Measurements from ENCODE around the gene USP40. TPM values are rescaled to one million over a fixed set of nuclear protein-coding genes. Genes with fewer than 3 reads are reported as not detected.

Gene USP40, protein sequence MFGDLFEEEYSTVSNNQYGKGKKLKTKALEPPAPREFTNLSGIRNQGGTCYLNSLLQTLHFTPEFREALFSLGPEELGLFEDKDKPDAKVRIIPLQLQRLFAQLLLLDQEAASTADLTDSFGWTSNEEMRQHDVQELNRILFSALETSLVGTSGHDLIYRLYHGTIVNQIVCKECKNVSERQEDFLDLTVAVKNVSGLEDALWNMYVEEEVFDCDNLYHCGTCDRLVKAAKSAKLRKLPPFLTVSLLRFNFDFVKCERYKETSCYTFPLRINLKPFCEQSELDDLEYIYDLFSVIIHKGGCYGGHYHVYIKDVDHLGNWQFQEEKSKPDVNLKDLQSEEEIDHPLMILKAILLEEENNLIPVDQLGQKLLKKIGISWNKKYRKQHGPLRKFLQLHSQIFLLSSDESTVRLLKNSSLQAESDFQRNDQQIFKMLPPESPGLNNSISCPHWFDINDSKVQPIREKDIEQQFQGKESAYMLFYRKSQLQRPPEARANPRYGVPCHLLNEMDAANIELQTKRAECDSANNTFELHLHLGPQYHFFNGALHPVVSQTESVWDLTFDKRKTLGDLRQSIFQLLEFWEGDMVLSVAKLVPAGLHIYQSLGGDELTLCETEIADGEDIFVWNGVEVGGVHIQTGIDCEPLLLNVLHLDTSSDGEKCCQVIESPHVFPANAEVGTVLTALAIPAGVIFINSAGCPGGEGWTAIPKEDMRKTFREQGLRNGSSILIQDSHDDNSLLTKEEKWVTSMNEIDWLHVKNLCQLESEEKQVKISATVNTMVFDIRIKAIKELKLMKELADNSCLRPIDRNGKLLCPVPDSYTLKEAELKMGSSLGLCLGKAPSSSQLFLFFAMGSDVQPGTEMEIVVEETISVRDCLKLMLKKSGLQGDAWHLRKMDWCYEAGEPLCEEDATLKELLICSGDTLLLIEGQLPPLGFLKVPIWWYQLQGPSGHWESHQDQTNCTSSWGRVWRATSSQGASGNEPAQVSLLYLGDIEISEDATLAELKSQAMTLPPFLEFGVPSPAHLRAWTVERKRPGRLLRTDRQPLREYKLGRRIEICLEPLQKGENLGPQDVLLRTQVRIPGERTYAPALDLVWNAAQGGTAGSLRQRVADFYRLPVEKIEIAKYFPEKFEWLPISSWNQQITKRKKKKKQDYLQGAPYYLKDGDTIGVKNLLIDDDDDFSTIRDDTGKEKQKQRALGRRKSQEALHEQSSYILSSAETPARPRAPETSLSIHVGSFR
- total RNA-seq (2021): 116 and 127 TPM in 2 replicates
- Bru-seq, nascent RNA: percentile 89 among the genes with signal in this experiment
- percentile 95 among the genes with signal in this experiment for BruChase-seq, experiment 1, labeled RNA remaining after a 2-hour chase
- percentile 86 among the genes with signal in this experiment for BruChase-seq, experiment 2, labeled RNA remaining after a 6-hour chase
- long read RNA-seq, partial matches to known transcripts: 8 of 50 reads
- long read RNA-seq, other reads (novel, unspliced or antisense): 40 of 50 reads

DNA sequence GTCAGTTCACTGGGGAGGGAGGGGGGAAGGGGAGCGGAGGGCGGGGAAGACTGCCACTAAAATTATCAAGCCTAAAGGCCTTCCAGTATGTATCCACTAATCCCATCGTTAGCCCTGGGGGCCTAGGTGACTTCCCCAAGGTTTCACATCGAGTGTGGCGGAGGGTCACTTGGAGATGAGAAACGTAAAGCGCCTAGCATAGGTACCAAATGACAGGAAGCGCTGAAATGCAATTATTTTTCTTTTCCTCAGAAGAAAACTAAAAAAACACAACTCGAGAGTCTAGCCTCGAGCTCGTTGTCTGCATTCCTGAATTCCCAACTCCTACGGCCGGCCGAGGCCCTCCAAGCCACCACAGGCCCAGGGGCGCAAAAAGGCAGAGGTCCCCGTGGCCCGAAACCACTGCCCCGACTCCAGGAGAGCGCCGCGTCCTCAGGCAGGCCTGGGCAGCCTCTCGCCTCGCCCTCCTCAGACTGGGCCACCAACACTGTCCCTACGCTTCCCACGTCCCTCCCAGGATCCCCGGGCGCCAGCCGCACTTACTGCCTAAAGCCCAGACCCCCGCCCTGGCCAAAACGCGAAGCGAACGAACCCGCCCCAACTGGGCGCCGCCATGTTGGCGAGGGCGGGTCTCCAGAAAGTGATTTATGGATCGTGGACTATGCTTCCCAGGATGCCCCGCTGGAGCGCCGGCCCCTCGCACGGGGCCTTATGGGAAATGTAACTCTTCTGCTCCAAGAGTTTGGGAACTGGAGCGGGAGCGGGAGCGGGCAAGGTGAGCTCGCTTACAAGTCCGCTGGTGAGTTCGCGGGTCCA, at the start of gene USP40:
Gene USP40, minus strand, starts transcription at position 642 of the 816 bp plus-strand sequence. CDS start 1,228 bp downstream, outside the sequence.
- peak within 1 kb of the TSS; percentile 92 for H3K4me2 ChIP-seq
- H4K20me1 ChIP-seq (ENCODE audit: insufficient read depth): no peaks in the 10 kb centered on the region
- H2AFZ ChIP-seq: peak within 1 kb of the TSS; percentile 78
- intact Hi-C loops (cut with micrococcal nuclease; ENCODE audit: unreplicated experiment): loop anchor here (1.0 to 5.0 kb wide), 4 partner anchors 9 to 266 kb away; no protein-coding TSS in a partner anchor
- no peaks in the 10 kb centered on the region for H3K9me2 ChIP-seq (ENCODE audit: insufficient read depth)
- H3K9me3 ChIP-seq (ENCODE audit: insufficient read depth, low read depth): no peaks in the 10 kb centered on the region
- H3K4me3 ChIP-seq: peak within 1 kb of the TSS; percentile 91
- peak within 1 kb of the TSS; percentile 88 for H3K27ac ChIP-seq
- H3K79me2 ChIP-seq (ENCODE audit: low read depth): peaks cover 26% of the 10 kb centered on the region
- no peaks in the 10 kb centered on the region for H3K27me3 ChIP-seq (ENCODE audit: insufficient read depth, low read depth)
- peaks cover 18% of the 10 kb centered on the region for H3K4me1 ChIP-seq (replicated peaks; ENCODE audit: insufficient read depth)
- H3K36me3 ChIP-seq (ENCODE audit: low read depth): peaks cover 8% of the 10 kb centered on the region; the same call in 1 of the 2 replicates
- TF ChIP-seq, protein P1, sequence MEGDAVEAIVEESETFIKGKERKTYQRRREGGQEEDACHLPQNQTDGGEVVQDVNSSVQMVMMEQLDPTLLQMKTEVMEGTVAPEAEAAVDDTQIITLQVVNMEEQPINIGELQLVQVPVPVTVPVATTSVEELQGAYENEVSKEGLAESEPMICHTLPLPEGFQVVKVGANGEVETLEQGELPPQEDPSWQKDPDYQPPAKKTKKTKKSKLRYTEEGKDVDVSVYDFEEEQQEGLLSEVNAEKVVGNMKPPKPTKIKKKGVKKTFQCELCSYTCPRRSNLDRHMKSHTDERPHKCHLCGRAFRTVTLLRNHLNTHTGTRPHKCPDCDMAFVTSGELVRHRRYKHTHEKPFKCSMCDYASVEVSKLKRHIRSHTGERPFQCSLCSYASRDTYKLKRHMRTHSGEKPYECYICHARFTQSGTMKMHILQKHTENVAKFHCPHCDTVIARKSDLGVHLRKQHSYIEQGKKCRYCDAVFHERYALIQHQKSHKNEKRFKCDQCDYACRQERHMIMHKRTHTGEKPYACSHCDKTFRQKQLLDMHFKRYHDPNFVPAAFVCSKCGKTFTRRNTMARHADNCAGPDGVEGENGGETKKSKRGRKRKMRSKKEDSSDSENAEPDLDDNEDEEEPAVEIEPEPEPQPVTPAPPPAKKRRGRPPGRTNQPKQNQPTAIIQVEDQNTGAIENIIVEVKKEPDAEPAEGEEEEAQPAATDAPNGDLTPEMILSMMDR (conservative IDR thresholded peaks at IDR 0.05): no peak
- no peak for TF ChIP-seq EZH2 (IDR thresholded peaks at IDR 0.05; ENCODE audit: low read depth)
- CTCF ChIA-PET: interaction anchor here (0.6 kb wide), 2 partner anchors 145 to 810 kb away, joined by 3 to 15 read pairs; no protein-coding TSS in a partner anchor
- peak; percentile 89 to 93 for DNase-seq
- POLR2A ChIA-PET (ENCODE audit: unreplicated experiment): interaction anchor here (0.6 to 1.5 kb wide), 17 partner anchors 9 to 1044 kb away, joined by 3 to 37 read pairs (median 5); partner anchors contain the start of gene UGT1A7
- BruUV-seq (replicated peaks): TSS peak; percentile 98
- peaks cover 5% of the 10 kb centered on the region; the same call in 1 of the 2 replicates for H3F3A ChIP-seq (ENCODE audit: insufficient read depth, low read depth)

DNA sequence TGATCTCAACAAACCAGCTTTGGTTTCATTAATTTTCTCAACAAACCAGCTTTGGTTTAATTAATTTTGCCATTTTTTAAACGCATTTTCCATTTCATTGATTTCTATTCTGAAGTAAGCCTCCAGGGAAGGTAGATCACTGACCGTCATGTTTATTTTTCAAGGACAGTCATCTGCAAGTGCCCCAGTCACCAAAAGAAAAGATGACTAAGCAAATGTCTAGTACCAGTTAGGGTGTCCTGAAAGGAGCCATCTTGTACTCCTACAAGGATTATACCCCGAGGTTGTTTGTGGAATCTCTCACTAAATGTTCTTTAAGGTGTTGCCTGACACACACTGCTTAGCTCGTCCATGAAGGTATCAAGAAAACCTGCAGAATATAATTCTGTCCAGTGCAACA, 44.7 kb upstream of the USP40 start:
- no peaks in the 10 kb centered on the region; the same call in 1 of the 2 replicates for H3F3A ChIP-seq (ENCODE audit: insufficient read depth, low read depth)
- no peaks in the 10 kb centered on the region for H3K4me1 ChIP-seq (replicated peaks; ENCODE audit: insufficient read depth)
- DNase-seq: no peak
- no peak for TF ChIP-seq EZH2 (IDR thresholded peaks at IDR 0.05; ENCODE audit: low read depth)
- no peak overlapping the region for H2AFZ ChIP-seq
- peaks cover 22% of the 10 kb centered on the region for H3K9me3 ChIP-seq (ENCODE audit: insufficient read depth, low read depth)
- intact Hi-C loops (cut with micrococcal nuclease; ENCODE audit: unreplicated experiment): no loop called here
- H3K9me2 ChIP-seq (ENCODE audit: insufficient read depth): no peaks in the 10 kb centered on the region
- no peaks in the 10 kb centered on the region for H3K79me2 ChIP-seq (ENCODE audit: low read depth)
- H3K36me3 ChIP-seq (ENCODE audit: low read depth): no peaks in the 10 kb centered on the region
- H3K27me3 ChIP-seq (ENCODE audit: insufficient read depth, low read depth): no peaks in the 10 kb centered on the region
- BruUV-seq (replicated peaks): no TSS peak
- H3K27ac ChIP-seq: no peak overlapping the region
- POLR2A ChIA-PET (ENCODE audit: unreplicated experiment): interaction anchor here (0.6 kb wide), 1 partner anchor 80 kb away, joined by 3 read pairs; no protein-coding TSS in a partner anchor
- CTCF ChIA-PET: no interaction called here
- no peak overlapping the region for H3K4me3 ChIP-seq
- no peak overlapping the region for H3K4me2 ChIP-seq
- no peaks in the 10 kb centered on the region for H4K20me1 ChIP-seq (ENCODE audit: insufficient read depth)

DNA sequence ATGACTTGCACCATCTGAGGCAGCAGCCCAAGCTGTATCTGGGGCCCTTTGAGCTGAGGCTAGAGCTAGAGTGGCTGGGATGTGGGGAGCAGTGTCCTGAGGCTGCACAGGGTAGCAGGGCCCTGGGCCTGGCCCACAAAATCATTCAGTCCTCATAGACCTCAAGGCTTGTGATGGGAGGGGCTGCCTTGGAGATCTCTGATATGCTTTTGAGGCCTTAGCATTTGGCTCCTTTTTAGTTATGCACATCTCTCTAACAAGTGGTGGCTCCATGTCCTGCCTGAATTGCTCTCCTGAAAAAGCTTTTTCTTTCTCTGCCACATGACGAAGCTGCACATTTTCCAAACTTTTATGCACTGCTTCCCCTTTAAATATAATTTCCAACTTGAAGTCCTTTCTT, 39.1 kb upstream of the USP40 start:
- H3K79me2 ChIP-seq (ENCODE audit: low read depth): no peaks in the 10 kb centered on the region
- no peak overlapping the region for H3K27ac ChIP-seq
- no peaks in the 10 kb centered on the region; the same call in 1 of the 2 replicates for H3F3A ChIP-seq (ENCODE audit: insufficient read depth, low read depth)
- ChIA-PET POLR2A (ENCODE audit: unreplicated experiment) (no interaction called here), CTCF (no interaction called here)
- H3K9me3 ChIP-seq (ENCODE audit: insufficient read depth, low read depth): peaks cover 27% of the 10 kb centered on the region
- no peaks in the 10 kb centered on the region for H3K27me3 ChIP-seq (ENCODE audit: insufficient read depth, low read depth)
- intact Hi-C loops (cut with micrococcal nuclease; ENCODE audit: unreplicated experiment): no loop called here
- no peak for TF ChIP-seq EZH2 (IDR thresholded peaks at IDR 0.05; ENCODE audit: low read depth)
- TF ChIP-seq, protein P1 (conservative IDR thresholded peaks at IDR 0.05): no peak
- no peak overlapping the region for H2AFZ ChIP-seq
- H4K20me1 ChIP-seq (ENCODE audit: insufficient read depth): no peaks in the 10 kb centered on the region
- no peak overlapping the region for H3K4me3 ChIP-seq
- no peak for DNase-seq
- BruUV-seq (replicated peaks): no TSS peak
- no peaks in the 10 kb centered on the region for H3K9me2 ChIP-seq (ENCODE audit: insufficient read depth)
- no peak overlapping the region for H3K4me2 ChIP-seq
- no peaks in the 10 kb centered on the region for H3K36me3 ChIP-seq (ENCODE audit: low read depth)
- H3K4me1 ChIP-seq (replicated peaks; ENCODE audit: insufficient read depth): no peaks in the 10 kb centered on the region

Data from PC-9 (cell line).